Measurements from ENCODE around the gene UBA52. TPM values are rescaled to one million over a fixed set of nuclear protein-coding genes. Genes with fewer than 3 reads are reported as not detected.

UBA52 gene
- total and polyA plus RNA-seq, 2 of the 13 experiments (the other 11 are each of a cell fraction or from before 2014, with no cell fraction given), result 959 to 1,782 TPM

DNA sequence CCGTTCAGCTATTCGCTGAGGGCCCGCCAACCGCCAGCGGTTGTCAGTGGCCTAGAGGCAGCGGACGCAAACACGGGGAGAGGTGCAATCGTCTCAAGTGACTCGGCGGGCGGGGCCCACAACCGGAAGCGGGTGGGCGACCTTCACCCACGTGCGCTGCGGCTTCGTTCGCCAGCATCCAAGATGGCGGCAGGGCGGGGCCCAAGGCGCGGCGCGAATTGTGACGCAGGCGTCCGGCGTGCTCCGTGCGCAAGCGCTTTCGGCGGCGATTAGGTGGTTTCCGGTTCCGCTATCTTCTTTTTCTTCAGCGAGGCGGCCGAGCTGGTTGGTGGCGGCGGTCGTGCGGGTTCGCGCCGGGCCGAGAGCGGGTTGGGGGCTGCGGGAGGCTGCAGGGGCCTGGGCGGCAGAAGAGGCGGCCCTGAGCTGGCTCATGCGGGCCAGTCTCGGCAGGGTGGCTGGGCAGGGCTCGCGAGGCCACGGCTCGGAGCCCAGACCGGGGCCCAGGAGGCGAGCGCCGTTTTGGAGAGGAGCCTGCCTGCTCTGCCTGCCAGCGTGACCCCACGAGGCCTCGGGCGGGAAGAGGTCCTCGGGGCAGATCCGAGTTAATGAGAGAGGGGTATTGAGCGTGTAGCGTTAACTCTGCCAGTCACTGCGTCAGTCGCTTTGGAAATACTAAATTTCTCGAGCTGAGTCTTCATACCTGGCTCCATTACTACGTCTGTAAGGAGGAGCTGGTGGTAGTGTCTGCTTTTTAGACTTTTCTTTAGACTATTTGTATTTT, at the start of gene UBA52 (continued):
- TF ChIP-seq, protein P1, sequence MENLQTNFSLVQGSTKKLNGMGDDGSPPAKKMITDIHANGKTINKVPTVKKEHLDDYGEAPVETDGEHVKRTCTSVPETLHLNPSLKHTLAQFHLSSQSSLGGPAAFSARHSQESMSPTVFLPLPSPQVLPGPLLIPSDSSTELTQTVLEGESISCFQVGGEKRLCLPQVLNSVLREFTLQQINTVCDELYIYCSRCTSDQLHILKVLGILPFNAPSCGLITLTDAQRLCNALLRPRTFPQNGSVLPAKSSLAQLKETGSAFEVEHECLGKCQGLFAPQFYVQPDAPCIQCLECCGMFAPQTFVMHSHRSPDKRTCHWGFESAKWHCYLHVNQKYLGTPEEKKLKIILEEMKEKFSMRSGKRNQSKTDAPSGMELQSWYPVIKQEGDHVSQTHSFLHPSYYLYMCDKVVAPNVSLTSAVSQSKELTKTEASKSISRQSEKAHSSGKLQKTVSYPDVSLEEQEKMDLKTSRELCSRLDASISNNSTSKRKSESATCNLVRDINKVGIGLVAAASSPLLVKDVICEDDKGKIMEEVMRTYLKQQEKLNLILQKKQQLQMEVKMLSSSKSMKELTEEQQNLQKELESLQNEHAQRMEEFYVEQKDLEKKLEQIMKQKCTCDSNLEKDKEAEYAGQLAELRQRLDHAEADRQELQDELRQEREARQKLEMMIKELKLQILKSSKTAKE (CRISPR knock-in tag; IDR thresholded peaks at IDR 0.05; ENCODE audit: borderline replicate concordance), result no peak
- TF ChIP-seq, protein P2, sequence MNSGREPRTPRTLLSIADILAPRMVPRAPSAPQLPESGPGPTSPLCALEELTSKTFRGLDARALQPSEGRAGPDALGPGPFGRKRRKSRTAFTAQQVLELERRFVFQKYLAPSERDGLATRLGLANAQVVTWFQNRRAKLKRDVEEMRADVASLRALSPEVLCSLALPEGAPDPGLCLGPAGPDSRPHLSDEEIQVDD (CRISPR knock-in tag; IDR thresholded peaks at IDR 0.05; ENCODE audit: borderline replicate concordance), result no peak
- TF ChIP-seq RBM22 (optimal IDR thresholded peaks at IDR 0.05; ENCODE audit: low read length) (peak; percentile 43), HMGA1 (CRISPR knock-in tag; conservative IDR thresholded peaks at IDR 0.05) (no peak), RXRB (CRISPR knock-in tag; IDR thresholded peaks at IDR 0.05; ENCODE audit: borderline replicate concordance) (peak; percentile 82; the same call in 1 of the 2 replicates), ZNF383 (CRISPR knock-in tag; IDR thresholded peaks at IDR 0.05; ENCODE audit: borderline replicate concordance) (peak; percentile 58; the same call in 1 of the 2 replicates), NCOA5 (CRISPR knock-in tag; IDR thresholded peaks at IDR 0.05) (peak; percentile 24; the same call in 1 of the 2 replicates), ZNF556 (CRISPR knock-in tag; IDR thresholded peaks at IDR 0.05; ENCODE audit: borderline replicate concordance) (peak; percentile 97; the same call in 1 of the 2 replicates), CCAR2 (optimal IDR thresholded peaks at IDR 0.05; ENCODE audit: low read depth, low read length) (no peak), ZFP90 (CRISPR knock-in tag; IDR thresholded peaks at IDR 0.05; ENCODE audit: borderline replicate concordance) (0 out of 2 replicates have a peak, but pooled peaks have one; percentile 17)
- TF ChIP-seq, protein P3, sequence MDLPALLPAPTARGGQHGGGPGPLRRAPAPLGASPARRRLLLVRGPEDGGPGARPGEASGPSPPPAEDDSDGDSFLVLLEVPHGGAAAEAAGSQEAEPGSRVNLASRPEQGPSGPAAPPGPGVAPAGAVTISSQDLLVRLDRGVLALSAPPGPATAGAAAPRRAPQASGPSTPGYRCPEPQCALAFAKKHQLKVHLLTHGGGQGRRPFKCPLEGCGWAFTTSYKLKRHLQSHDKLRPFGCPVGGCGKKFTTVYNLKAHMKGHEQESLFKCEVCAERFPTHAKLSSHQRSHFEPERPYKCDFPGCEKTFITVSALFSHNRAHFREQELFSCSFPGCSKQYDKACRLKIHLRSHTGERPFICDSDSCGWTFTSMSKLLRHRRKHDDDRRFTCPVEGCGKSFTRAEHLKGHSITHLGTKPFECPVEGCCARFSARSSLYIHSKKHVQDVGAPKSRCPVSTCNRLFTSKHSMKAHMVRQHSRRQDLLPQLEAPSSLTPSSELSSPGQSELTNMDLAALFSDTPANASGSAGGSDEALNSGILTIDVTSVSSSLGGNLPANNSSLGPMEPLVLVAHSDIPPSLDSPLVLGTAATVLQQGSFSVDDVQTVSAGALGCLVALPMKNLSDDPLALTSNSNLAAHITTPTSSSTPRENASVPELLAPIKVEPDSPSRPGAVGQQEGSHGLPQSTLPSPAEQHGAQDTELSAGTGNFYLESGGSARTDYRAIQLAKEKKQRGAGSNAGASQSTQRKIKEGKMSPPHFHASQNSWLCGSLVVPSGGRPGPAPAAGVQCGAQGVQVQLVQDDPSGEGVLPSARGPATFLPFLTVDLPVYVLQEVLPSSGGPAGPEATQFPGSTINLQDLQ (CRISPR knock-in tag; IDR thresholded peaks at IDR 0.05), result 0 out of 2 replicates have a peak, but pooled peaks have one; percentile 32
- TF ChIP-seq, protein P4, sequence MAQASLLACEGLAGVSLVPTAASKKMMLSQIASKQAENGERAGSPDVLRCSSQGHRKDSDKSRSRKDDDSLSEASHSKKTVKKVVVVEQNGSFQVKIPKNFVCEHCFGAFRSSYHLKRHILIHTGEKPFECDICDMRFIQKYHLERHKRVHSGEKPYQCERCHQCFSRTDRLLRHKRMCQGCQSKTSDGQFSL (CRISPR knock-in tag; IDR thresholded peaks at IDR 0.05), result no peak
- TF ChIP-seq, protein P5, sequence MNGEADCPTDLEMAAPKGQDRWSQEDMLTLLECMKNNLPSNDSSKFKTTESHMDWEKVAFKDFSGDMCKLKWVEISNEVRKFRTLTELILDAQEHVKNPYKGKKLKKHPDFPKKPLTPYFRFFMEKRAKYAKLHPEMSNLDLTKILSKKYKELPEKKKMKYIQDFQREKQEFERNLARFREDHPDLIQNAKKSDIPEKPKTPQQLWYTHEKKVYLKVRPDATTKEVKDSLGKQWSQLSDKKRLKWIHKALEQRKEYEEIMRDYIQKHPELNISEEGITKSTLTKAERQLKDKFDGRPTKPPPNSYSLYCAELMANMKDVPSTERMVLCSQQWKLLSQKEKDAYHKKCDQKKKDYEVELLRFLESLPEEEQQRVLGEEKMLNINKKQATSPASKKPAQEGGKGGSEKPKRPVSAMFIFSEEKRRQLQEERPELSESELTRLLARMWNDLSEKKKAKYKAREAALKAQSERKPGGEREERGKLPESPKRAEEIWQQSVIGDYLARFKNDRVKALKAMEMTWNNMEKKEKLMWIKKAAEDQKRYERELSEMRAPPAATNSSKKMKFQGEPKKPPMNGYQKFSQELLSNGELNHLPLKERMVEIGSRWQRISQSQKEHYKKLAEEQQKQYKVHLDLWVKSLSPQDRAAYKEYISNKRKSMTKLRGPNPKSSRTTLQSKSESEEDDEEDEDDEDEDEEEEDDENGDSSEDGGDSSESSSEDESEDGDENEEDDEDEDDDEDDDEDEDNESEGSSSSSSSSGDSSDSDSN (CRISPR knock-in tag; IDR thresholded peaks at IDR 0.05), result peak; percentile 76
- TF ChIP-seq, protein P6, sequence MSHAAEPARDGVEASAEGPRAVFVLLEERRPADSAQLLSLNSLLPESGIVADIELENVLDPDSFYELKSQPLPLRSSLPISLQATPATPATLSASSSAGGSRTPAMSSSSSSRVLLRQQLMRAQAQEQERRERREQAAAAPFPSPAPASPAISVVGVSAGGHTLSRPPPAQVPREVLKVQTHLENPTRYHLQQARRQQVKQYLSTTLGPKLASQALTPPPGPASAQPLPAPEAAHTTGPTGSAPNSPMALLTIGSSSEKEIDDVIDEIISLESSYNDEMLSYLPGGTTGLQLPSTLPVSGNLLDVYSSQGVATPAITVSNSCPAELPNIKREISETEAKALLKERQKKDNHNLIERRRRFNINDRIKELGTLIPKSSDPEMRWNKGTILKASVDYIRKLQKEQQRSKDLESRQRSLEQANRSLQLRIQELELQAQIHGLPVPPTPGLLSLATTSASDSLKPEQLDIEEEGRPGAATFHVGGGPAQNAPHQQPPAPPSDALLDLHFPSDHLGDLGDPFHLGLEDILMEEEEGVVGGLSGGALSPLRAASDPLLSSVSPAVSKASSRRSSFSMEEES (CRISPR knock-in tag; IDR thresholded peaks at IDR 0.05), result peak; percentile 100
- TF ChIP-seq, protein P7, sequence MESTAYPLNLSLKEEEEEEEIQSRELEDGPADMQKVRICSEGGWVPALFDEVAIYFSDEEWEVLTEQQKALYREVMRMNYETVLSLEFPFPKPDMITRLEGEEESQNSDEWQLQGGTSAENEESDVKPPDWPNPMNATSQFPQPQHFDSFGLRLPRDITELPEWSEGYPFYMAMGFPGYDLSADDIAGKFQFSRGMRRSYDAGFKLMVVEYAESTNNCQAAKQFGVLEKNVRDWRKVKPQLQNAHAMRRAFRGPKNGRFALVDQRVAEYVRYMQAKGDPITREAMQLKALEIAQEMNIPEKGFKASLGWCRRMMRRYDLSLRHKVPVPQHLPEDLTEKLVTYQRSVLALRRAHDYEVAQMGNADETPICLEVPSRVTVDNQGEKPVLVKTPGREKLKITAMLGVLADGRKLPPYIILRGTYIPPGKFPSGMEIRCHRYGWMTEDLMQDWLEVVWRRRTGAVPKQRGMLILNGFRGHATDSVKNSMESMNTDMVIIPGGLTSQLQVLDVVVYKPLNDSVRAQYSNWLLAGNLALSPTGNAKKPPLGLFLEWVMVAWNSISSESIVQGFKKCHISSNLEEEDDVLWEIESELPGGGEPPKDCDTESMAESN (CRISPR knock-in tag; conservative IDR thresholded peaks at IDR 0.05), result peak; percentile 90
